B cell (primary cell): ENCODE results near the gene CIITA.

ENCODE experiments used
- EZH2 ChIP-seq: IDR thresholded peaks from 2 replicates; pipeline ENCODE4 v1.6.1; 2012; ENCODE audit warnings: borderline replicate concordance, low read depth, mild to moderate bottlenecking, moderate library complexity, low read length; ENCODE audit not compliant: insufficient read depth, poor library complexity, severe bottlenecking
- TF ChIP-seq, protein P1 (sequence below): fragments of 200-600 bp; IDR thresholded peaks from one replicate; pipeline ENCODE4 v1.8.0; 2022; ENCODE audit warnings: antibody characterized with exemption, mild to moderate bottlenecking

- TF ChIP-seq, protein P1, sequence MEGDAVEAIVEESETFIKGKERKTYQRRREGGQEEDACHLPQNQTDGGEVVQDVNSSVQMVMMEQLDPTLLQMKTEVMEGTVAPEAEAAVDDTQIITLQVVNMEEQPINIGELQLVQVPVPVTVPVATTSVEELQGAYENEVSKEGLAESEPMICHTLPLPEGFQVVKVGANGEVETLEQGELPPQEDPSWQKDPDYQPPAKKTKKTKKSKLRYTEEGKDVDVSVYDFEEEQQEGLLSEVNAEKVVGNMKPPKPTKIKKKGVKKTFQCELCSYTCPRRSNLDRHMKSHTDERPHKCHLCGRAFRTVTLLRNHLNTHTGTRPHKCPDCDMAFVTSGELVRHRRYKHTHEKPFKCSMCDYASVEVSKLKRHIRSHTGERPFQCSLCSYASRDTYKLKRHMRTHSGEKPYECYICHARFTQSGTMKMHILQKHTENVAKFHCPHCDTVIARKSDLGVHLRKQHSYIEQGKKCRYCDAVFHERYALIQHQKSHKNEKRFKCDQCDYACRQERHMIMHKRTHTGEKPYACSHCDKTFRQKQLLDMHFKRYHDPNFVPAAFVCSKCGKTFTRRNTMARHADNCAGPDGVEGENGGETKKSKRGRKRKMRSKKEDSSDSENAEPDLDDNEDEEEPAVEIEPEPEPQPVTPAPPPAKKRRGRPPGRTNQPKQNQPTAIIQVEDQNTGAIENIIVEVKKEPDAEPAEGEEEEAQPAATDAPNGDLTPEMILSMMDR: no peak
- no peak for TF ChIP-seq EZH2
These were observed 49.1 kb downstream of the CIITA start for GRCh38 chr16:10926094-10926493.
